PC-3 (cell line): ENCODE results near the gene ZNF516.

Experiments used
- EZH2 ChIP-seq: fragments of 300-600 bp; sonication (generic); IDR thresholded peaks from one replicate; pipeline ENCODE4 v1.6.1; 2017; ENCODE audit warnings: antibody characterized with exemption, mild to moderate bottlenecking, low read length; ENCODE audit not compliant: unreplicated experiment
- EZH2phosphoT487 ChIP-seq: fragments of 300-600 bp; sonication (generic); IDR thresholded peaks from 2 replicates; pipeline ENCODE4 v1.6.1; 2018; ENCODE audit warnings: mild to moderate bottlenecking, antibody characterized with exemption, low read length, borderline replicate concordance
- TF ChIP-seq, protein P1 (sequence below): fragments of 300-600 bp; sonication (generic); conservative IDR thresholded peaks from 2 replicates; pipeline ENCODE4 v1.5.1; 2017; ENCODE audit warnings: antibody characterized with exemption, low read depth, mild to moderate bottlenecking, low read length

DNA sequence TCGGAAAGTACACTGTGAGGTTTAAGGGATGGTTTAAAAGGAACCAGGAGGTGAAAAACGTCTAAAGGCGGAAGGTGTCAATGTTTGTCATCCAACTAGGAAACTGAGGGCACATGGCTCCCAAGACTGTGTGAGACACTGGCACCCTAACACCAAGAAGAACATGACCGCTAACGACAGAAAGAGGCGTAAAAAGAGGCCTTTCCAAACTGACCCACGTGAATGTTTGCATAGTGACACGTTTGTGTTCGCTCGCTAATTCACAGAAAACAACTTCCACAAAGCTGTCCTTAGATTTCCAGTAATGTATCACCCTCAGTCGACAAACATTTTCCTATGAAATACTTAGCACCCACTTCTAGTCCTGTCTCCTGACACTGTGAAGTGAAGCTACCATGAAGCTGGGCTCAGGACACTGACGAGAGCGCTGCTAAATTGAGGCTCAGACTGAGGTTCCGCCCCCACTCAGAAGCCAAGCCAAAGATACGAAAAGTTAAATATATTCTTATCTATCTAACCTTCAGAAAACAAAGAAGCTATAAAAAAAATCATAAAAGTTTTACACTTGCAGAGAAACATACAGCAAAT is 86.5 kb downstream of the ZNF516 start:
- no peak for TF ChIP-seq EZH2
- TF ChIP-seq, protein P1, sequence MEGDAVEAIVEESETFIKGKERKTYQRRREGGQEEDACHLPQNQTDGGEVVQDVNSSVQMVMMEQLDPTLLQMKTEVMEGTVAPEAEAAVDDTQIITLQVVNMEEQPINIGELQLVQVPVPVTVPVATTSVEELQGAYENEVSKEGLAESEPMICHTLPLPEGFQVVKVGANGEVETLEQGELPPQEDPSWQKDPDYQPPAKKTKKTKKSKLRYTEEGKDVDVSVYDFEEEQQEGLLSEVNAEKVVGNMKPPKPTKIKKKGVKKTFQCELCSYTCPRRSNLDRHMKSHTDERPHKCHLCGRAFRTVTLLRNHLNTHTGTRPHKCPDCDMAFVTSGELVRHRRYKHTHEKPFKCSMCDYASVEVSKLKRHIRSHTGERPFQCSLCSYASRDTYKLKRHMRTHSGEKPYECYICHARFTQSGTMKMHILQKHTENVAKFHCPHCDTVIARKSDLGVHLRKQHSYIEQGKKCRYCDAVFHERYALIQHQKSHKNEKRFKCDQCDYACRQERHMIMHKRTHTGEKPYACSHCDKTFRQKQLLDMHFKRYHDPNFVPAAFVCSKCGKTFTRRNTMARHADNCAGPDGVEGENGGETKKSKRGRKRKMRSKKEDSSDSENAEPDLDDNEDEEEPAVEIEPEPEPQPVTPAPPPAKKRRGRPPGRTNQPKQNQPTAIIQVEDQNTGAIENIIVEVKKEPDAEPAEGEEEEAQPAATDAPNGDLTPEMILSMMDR: no peak
- TF ChIP-seq EZH2phosphoT487: no peak
